GM10847 (cell line): ENCODE data around the gene HIBADH.

ENCODE experiments used
- POLR2A ChIP-seq: IDR thresholded peaks from 2 replicates; pipeline ENCODE4 v1.6.1; 2011; ENCODE audit not compliant: insufficient read length; ENCODE audit errors: extremely low read depth

Gene HIBADH

DNA sequence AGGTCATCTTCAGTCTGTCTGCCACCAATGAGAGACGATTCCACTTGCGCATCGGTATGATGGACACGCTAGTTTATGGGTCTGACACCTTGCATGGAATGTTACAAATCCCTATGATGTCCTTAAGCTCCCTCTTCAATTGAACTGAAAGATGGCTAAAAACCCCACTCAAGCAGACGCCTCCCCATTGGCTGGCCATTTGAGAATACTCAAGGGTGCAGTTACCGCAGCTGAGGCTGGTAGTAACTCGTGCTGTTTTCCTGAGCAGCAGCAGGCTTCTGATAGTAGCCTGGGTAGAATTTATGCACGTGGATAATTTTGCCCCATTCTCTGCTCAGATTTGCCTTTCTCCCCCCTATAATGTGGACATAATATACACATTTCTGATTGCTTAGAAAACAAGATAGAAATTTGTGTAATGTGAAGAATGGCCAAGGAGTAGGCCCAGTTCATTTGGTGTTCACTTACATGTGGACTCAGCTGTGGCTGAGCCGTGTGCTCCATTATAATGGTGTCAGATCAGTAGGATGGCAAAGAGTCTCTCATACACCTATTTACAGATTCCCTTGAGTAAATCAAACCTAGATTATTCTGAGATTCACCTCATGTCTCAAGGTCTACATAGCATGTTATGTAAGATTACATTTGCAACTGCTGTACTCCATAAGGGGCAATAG is 142.8 kb downstream of the HIBADH start:
- TF ChIP-seq POLR2A = no peak

- no peak for TF ChIP-seq POLR2A
Measured at GRCh38 chr7:27518561-27519350, 143.9 kb downstream of the HIBADH start.

DNA sequence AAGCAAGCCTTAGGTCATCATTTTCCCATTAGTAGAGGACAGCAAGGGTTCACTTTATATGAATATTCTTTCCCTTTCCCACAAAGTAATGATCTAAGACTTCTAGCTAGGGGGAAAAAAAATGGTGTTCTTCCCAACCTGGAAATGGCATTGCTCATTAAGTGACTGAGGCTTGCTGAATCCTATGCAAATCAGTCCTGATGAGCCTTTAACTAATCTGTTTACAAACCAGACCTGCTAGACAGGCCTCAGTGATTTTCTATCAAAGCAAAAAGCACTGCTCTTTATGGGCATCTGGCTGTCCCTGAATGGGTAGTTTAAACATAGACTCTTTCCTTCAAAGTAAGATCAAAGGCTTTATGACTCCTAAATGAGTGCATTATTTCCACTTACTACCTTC is 146.3 kb downstream of the HIBADH start:
- TF ChIP-seq POLR2A = no peak

DNA sequence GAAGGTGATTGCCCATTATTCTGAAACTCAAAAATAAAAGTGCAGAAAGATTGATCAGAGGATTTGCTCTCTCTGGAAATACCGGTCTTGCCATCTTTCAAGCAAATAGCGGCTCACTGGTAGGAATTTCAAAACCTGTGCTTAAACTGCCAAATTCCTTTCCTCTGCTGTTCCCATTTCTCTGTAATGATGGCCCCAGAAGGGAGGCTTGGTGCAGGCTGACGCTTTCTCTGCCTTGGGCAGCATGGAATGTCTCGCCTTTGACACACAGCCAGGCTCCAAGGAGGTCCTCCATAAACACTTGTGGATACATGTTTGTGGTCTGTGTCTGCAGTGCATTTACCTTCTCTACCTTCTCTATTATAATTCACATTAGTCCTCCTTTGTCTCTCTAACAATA is 146.8 kb downstream of the HIBADH start:
- TF ChIP-seq POLR2A = no peak

DNA sequence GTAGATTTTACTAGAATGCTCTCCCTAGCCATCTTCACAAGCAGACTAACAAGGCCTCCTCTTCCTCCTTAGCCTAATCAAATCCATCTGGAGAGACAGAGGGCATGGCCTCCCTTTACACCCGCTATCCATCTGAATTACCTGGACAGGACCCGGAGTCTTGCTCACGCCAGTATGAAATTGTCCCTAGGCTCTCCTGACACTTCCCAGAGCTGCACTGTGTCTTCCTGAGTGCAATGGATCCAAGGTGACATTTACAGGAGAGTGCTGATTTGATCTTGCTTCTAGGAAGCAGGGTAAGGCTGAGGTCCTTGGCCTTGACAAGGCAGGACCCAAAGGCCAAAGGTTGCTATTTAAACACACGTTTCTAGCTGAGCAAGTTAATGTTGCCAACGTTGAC is 147.8 kb downstream of the HIBADH start:
- no peak for TF ChIP-seq POLR2A

DNA sequence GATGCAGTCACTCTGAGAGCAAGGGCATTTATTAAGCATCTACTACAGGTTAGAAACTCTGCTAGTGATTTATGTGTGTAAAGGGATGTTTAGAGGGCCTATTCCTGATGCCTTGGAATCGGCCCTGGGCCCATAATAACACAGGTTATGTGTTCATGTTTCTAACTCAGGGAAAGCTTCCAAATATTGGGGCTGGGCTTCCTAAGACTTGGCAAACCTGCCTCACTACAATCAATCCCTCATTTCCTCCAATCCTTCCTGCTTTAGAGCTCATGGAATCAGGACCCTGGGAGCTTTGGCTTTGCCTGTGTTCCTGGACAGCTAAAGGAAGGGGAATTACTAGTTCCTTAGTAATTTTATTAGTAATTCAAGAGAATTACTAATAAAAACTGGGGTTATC is 148.8 kb downstream of the HIBADH start:
- TF ChIP-seq POLR2A = no peak

GRCh38 chr7:27510541-27510940 is 152.1 kb downstream of the HIBADH start:
- no peak for TF ChIP-seq POLR2A

- no peak for TF ChIP-seq POLR2A
Measured at GRCh38 chr7:27501001-27501400, 161.7 kb downstream of the HIBADH start.

GRCh38 chr7:27492224-27492623 is 170.5 kb downstream of the HIBADH start:
- TF ChIP-seq POLR2A = no peak

- no peak for TF ChIP-seq POLR2A
Measured at GRCh38 chr7:27491534-27491933, 171.1 kb downstream of the HIBADH start.

- TF ChIP-seq POLR2A = no peak
Measured at GRCh38 chr7:27487509-27487908, 175.2 kb downstream of the HIBADH start.

- no peak for TF ChIP-seq POLR2A
Measured at GRCh38 chr7:27484451-27484850, 178.2 kb downstream of the HIBADH start.

- no peak for TF ChIP-seq POLR2A
Measured at GRCh38 chr7:27482219-27482618, 180.5 kb downstream of the HIBADH start.

DNA sequence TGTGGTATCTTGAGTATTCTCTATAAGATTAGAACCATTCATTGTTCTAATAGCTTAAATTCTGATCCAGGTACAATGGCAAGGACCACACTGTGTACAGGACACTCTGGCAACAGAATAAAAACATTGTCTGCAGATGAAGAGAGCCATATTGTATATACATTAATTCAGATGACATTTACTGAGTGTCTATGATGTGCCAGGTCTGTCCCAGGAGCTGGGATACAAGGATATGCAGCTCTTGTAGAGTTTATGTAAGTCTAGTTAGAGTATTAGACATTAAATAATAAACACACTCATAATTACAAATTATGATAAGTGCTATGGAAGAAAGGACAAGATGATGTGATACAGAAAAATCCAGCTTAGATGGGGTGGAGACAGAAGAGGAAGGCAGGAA is 184.1 kb downstream of the HIBADH start:
- TF ChIP-seq POLR2A = no peak

GRCh38 chr7:27478084-27478483 is 184.6 kb downstream of the HIBADH start:
- no peak for TF ChIP-seq POLR2A

- no peak for TF ChIP-seq POLR2A
Measured at GRCh38 chr7:27476493-27476892, 186.2 kb downstream of the HIBADH start.
